Anterior cingulate cortex (tissue), 58 donors: ENCODE measurements around the gene SPRED3.

Experiments used
- DNase-seq, 58 donors: peaks; one replicate each; lab custom pipeline; 2025; lab: John Stamatoyannopoulos, UW

SPRED3 gene

GRCh38 chr19:38440592-38440991 is 52.1 kb downstream of the SPRED3 start:
- no peak for DNase-seq

- DNase-seq: no peak
Observed at GRCh38 chr19:38441657-38442348, 53.3 kb downstream of the SPRED3 start.

- DNase-seq: no peak
Observed at GRCh38 chr19:38442736-38443135, 54.2 kb downstream of the SPRED3 start.

GRCh38 chr19:38443458-38443999 is 55.0 kb downstream of the SPRED3 start:
- DNase-seq: no peak

- no peak for DNase-seq
Observed at GRCh38 chr19:38444026-38444425, 55.5 kb downstream of the SPRED3 start.

GRCh38 chr19:38445362-38445761 is 56.9 kb downstream of the SPRED3 start:
- no peak for DNase-seq

GRCh38 chr19:38448225-38448624 is 59.7 kb downstream of the SPRED3 start:
- no peak for DNase-seq
